Measurements from ENCODE around the gene FERD3L. TPM values are rescaled to one million over a fixed set of nuclear protein-coding genes. Genes with fewer than 3 reads are reported as not detected.

Gene FERD3L
- total RNA-seq, 1 experiment from 2014 or later: not detected

DNA sequence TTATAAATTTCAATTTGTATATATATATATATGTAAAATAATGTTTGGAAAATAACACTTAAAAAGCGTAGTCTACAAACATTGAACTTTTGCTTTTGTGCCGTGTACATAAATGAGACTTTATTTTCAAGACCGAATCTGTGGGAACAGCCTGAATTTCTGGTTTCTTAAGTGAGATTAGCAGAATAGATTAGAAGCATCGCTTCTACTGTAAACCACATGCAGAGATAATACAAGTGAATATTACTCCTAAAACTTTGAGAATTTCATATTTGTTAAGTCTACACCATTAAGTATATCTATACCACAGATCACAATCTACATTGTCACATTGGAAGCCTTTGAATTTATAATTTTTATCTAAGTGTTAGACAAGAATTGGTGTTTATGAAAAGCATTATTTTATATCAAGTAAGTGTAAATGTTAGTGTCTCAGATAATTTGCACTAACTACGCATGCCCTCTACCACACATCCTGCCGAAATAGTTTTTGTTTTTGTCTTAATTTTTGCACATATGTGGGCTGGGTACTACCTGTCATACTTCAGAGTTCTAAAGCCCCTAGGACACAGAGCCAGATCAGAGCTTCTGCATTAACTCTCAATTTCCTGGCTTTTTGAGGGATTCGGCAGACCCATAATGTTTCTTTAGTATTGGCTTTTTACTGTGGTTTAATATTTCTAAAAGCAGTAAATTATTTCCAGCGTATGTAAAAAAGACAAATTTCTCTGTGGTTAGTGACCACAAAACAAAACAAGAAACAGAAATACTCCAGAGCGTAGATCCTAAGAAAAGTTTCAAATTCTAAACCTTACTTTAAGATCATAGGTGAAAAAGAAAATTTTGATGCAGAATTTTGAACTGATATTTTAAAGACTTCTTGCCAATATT is 47.8 kb downstream of the FERD3L start:
- no peak for ATAC-seq
- TF ChIP-seq ATF2 (CRISPR knock-in tag; IDR thresholded peaks at IDR 0.05; ENCODE audit: borderline replicate concordance, low read depth) (no peak), USF2 (CRISPR knock-in tag; IDR thresholded peaks at IDR 0.05) (no peak)
- Mint-ChIP-seq H3K4me1 (peaks cover 38% of the 10 kb centered on the region), H3K9me3 (no peaks in the 10 kb centered on the region), H3K27me3 (ENCODE audit: low read depth) (peaks cover 19% of the 10 kb centered on the region), H3K4me3 (no peak overlapping the region), H3K27ac (no peak overlapping the region), H3K36me3 (no peaks in the 10 kb centered on the region)
- DNase-seq (ENCODE audit: low spot score): no peak
- CTCF ChIA-PET: interaction anchor here (0.6 kb wide), 1 partner anchor 20 kb away, joined by 3 read pairs; no protein-coding TSS in a partner anchor
- POLR2A ChIA-PET: no interaction called here

GRCh38 chr7:19095353-19095860 is 49.8 kb downstream of the FERD3L start:
- Mint-ChIP-seq H3K9me3 (no peaks in the 10 kb centered on the region), H3K4me3 (no peak overlapping the region), H3K36me3 (no peaks in the 10 kb centered on the region), H3K27me3 (ENCODE audit: low read depth) (no peaks in the 10 kb centered on the region), H3K4me1 (peaks cover 30% of the 10 kb centered on the region), H3K27ac (no peak overlapping the region)
- TF ChIP-seq, protein P1, sequence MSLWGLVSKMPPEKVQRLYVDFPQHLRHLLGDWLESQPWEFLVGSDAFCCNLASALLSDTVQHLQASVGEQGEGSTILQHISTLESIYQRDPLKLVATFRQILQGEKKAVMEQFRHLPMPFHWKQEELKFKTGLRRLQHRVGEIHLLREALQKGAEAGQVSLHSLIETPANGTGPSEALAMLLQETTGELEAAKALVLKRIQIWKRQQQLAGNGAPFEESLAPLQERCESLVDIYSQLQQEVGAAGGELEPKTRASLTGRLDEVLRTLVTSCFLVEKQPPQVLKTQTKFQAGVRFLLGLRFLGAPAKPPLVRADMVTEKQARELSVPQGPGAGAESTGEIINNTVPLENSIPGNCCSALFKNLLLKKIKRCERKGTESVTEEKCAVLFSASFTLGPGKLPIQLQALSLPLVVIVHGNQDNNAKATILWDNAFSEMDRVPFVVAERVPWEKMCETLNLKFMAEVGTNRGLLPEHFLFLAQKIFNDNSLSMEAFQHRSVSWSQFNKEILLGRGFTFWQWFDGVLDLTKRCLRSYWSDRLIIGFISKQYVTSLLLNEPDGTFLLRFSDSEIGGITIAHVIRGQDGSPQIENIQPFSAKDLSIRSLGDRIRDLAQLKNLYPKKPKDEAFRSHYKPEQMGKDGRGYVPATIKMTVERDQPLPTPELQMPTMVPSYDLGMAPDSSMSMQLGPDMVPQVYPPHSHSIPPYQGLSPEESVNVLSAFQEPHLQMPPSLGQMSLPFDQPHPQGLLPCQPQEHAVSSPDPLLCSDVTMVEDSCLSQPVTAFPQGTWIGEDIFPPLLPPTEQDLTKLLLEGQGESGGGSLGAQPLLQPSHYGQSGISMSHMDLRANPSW (CRISPR knock-in tag; conservative IDR thresholded peaks at IDR 0.05; ENCODE audit: low read depth): no peak
- no peak for TF ChIP-seq EMX1 (CRISPR knock-in tag; IDR thresholded peaks at IDR 0.05)
- no peak for TF ChIP-seq E2F5 (CRISPR knock-in tag; IDR thresholded peaks at IDR 0.05)
- TF ChIP-seq SMAD3 (CRISPR knock-in tag; IDR thresholded peaks at IDR 0.05; ENCODE audit: borderline replicate concordance): no peak
- no peak for TF ChIP-seq HMGXB4 (CRISPR knock-in tag; IDR thresholded peaks at IDR 0.05)
- TF ChIP-seq, protein P2, sequence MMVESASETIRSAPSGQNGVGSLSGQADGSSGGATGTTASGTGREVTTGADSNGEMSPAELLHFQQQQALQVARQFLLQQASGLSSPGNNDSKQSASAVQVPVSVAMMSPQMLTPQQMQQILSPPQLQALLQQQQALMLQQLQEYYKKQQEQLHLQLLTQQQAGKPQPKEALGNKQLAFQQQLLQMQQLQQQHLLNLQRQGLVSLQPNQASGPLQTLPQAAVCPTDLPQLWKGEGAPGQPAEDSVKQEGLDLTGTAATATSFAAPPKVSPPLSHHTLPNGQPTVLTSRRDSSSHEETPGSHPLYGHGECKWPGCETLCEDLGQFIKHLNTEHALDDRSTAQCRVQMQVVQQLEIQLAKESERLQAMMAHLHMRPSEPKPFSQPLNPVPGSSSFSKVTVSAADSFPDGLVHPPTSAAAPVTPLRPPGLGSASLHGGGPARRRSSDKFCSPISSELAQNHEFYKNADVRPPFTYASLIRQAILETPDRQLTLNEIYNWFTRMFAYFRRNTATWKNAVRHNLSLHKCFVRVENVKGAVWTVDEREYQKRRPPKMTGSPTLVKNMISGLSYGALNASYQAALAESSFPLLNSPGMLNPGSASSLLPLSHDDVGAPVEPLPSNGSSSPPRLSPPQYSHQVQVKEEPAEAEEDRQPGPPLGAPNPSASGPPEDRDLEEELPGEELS (CRISPR knock-in tag; IDR thresholded peaks at IDR 0.05): no peak
- TF ChIP-seq PRRX2 (CRISPR knock-in tag; IDR thresholded peaks at IDR 0.05): no peak
- TF ChIP-seq SOX15 (CRISPR knock-in tag; IDR thresholded peaks at IDR 0.05): no peak
- TF ChIP-seq E2F1 (CRISPR knock-in tag; IDR thresholded peaks at IDR 0.05): no peak
- TF ChIP-seq MXD4 (CRISPR knock-in tag; IDR thresholded peaks at IDR 0.05; ENCODE audit: borderline replicate concordance): no peak
- TF ChIP-seq AR (CRISPR knock-in tag; IDR thresholded peaks at IDR 0.05): no peak
- POLR2A ChIA-PET: no interaction called here
- ATAC-seq (no peak), DNase-seq (ENCODE audit: low spot score) (no peak)
- CTCF ChIA-PET: interaction anchor here (1.2 kb wide), 1 partner anchor 27 kb away, joined by 3 read pairs; no protein-coding TSS in a partner anchor

Measured in WTC11 (cell line).